ENCODE data around the gene NOD1. TPM values are rescaled to one million over a fixed set of nuclear protein-coding genes. Genes with fewer than 3 reads are reported as not detected.

Gene NOD1
- total and polyA plus RNA-seq, 2 donors (not counting 1 experiment from before 2014, with no cell fraction given) = 20.6 to 28.8 TPM

DNA sequence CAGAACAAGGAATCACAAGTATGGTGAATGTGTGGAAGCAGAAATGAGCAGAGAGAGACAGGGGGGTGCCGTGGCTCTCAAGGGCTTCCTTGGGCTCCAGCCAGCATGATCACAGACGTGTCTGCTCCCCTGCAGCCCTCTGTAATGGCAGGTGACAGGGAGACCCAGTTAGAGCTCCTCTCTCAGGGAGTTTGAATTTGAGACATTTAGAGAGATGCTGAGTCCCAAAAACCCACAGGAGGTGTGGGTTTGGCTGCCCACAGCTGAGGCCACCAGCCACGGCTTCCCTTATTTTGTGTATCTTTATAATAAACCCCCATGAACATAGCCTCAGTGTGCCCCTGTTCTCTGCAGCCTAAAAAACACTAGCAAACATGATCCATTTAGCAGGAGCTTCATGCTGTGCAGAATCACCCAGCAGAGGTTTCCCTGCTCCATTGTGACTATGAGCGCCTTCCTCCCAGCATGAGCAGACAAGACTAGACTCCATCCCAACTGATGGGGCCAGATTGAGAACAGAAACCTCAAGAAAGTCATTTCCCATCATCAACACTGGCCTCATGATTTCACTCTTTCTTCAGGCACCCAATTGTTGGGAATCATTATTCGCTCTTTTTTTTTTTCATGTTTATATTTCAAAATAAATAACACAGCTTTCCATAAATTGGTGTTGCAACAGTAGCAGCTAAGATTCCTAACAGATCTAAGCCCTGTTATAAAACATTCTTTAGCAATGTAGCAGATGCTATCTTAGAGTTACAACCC lies 13.4 kb downstream of the NOD1 start:
- no peaks in the 10 kb centered on the region for H3K9me3 ChIP-seq (ENCODE audit: control extremely low read depth in 1 of 3, control insufficient read depth in 2 of 3, insufficient read depth in 1 of 3, low read length in 2 of 3)
- H3K9me3 Mint-ChIP-seq (ENCODE audit: insufficient read depth) = no peaks in the 10 kb centered on the region
- no peak overlapping the region for H3K27ac ChIP-seq (ENCODE audit: low read length in 2 of 2)
- H3K4me1 Mint-ChIP-seq = peaks cover 83% of the 10 kb centered on the region
- H3K4me1 ChIP-seq (ENCODE audit: control insufficient read depth in 2 of 2, insufficient read depth in 2 of 2, low read length in 2 of 2) = peaks cover 53 to 59% of the 10 kb centered on the region in 2 donors
- no peaks in the 10 kb centered on the region for H3K27me3 Mint-ChIP-seq
- intact Hi-C loops (cut with micrococcal nuclease) = no loop called here
- peaks cover 0 to 1% of the 10 kb centered on the region in 2 experiments for H3K36me3 ChIP-seq (replicated peaks in 1 of 2; ENCODE audit: control extremely low read depth in 1 of 2, control insufficient read depth in 1 of 2, extremely low read depth in 1 of 2, insufficient read depth in 2 of 2, low read length in 1 of 2)
- TF ChIP-seq, protein P1, sequence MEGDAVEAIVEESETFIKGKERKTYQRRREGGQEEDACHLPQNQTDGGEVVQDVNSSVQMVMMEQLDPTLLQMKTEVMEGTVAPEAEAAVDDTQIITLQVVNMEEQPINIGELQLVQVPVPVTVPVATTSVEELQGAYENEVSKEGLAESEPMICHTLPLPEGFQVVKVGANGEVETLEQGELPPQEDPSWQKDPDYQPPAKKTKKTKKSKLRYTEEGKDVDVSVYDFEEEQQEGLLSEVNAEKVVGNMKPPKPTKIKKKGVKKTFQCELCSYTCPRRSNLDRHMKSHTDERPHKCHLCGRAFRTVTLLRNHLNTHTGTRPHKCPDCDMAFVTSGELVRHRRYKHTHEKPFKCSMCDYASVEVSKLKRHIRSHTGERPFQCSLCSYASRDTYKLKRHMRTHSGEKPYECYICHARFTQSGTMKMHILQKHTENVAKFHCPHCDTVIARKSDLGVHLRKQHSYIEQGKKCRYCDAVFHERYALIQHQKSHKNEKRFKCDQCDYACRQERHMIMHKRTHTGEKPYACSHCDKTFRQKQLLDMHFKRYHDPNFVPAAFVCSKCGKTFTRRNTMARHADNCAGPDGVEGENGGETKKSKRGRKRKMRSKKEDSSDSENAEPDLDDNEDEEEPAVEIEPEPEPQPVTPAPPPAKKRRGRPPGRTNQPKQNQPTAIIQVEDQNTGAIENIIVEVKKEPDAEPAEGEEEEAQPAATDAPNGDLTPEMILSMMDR (IDR thresholded peaks at IDR 0.05) = no peak
- TF ChIP-seq EZH2 (IDR thresholded peaks at IDR 0.05; ENCODE audit: borderline replicate concordance, insufficient read depth, low read depth, low read length, poor library complexity, severe bottlenecking) = no peak
- peak overlapping the region; percentile 35 for H3K4me3 Mint-ChIP-seq
- peak overlapping the region; percentile 35 for H3K27ac Mint-ChIP-seq
- WGBS (ENCODE audit: insufficient coverage) = 58% methylated on average over 3 of the region's 5 CpGs
- CTCF ChIA-PET = interaction anchor here (0.7 to 1.5 kb wide), 4 partner anchors 9 to 38 kb away, joined by 3 to 6 read pairs (median 4); partner anchors contain the start of gene NOD1
- no peak overlapping the region for H3K4me3 ChIP-seq (ENCODE audit: control extremely low read depth in 1 of 5, extremely low read depth in 1 of 5, insufficient read depth in 1 of 5, low read depth in 2 of 5, low read length in 4 of 5)
- DNase-seq = no peak
- POLR2A ChIA-PET = interaction anchor here (0.7 kb wide), 1 partner anchor 231 kb away, joined by 3 read pairs; no protein-coding TSS in a partner anchor
- no peak overlapping the region for H2AFZ ChIP-seq (ENCODE audit: insufficient read depth, low read depth, low read length, poor library complexity, severe bottlenecking)
- H4K20me1 ChIP-seq (ENCODE audit: control insufficient read depth, insufficient read depth, low read length, poor library complexity, severe bottlenecking) = no peaks in the 10 kb centered on the region
- ATAC-seq (ENCODE audit: low read depth) = no peak
- H3K4me2 ChIP-seq (replicated peaks; ENCODE audit: low read depth, low read length, poor library complexity, severe bottlenecking) = peak overlapping the region; percentile 56
- peaks cover 90% of the 10 kb centered on the region for H3K79me2 ChIP-seq (ENCODE audit: control insufficient read depth, insufficient read depth, low read length)
- H3K9ac ChIP-seq (ENCODE audit: low read length) = no peak overlapping the region
- H3K27me3 ChIP-seq (replicated peaks in 1 of 4; ENCODE audit: control extremely low read depth in 1 of 4, control insufficient read depth in 3 of 4, insufficient read depth in 4 of 4, low read length in 3 of 4) = no peaks in the 10 kb centered on the region

DNA sequence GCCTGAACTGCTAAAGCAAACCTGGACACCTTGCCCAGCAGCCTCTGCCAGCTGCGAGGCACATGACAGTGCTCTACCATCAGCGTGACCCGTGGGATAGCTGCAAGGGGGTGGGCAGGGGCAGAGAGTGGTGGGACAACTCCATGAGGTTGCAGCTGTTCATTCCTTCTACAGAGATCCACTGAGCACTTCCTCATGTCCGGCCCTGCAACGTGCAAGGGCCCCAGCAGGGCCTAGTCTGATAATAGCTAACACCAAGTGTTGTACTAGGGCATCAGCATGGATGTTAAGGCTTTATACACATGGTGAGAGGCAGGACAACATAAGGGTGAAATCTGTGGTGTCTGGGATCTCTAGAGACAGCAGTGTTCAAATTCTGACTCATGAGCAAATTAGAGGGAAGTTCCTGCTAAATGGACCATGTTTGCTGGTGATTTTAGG lies 14.3 kb downstream of the NOD1 start:
- no peak for TF ChIP-seq EZH2 (IDR thresholded peaks at IDR 0.05; ENCODE audit: borderline replicate concordance, insufficient read depth, low read depth, low read length, poor library complexity, severe bottlenecking)
- TF ChIP-seq, protein P1 (IDR thresholded peaks at IDR 0.05) = no peak
- intact Hi-C loops (cut with micrococcal nuclease) = loop anchor here (5.0 kb wide), 1 partner anchor 43 kb away; no protein-coding TSS in a partner anchor
- WGBS (ENCODE audit: insufficient coverage) = 28% methylated on average over 5 of the region's 5 CpGs
- peak overlapping the region; percentile 21 for H3K9ac ChIP-seq (ENCODE audit: low read length)
- no peaks in the 10 kb centered on the region for H3K27me3 Mint-ChIP-seq
- peaks cover 0 to 11% of the 10 kb centered on the region in 2 experiments for H3K36me3 ChIP-seq (replicated peaks in 1 of 2; ENCODE audit: control extremely low read depth in 1 of 2, control insufficient read depth in 1 of 2, extremely low read depth in 1 of 2, insufficient read depth in 2 of 2, low read length in 1 of 2)
- peaks cover 75% of the 10 kb centered on the region for H3K4me1 Mint-ChIP-seq
- ATAC-seq (ENCODE audit: low read depth) = peak; percentile 60
- H3K4me1 ChIP-seq (ENCODE audit: control insufficient read depth in 2 of 2, insufficient read depth in 2 of 2, low read length in 2 of 2) = peaks cover 53 to 59% of the 10 kb centered on the region in 2 donors
- ChIA-PET POLR2A (interaction anchor here (1.3 kb wide), 1 partner anchor 15 kb away, joined by 6 read pairs; the partner anchor contains the start of gene NOD1), CTCF (interaction anchor here (0.7 to 1.5 kb wide), 5 partner anchors 10 to 197 kb away, joined by 3 to 6 read pairs (median 4); no protein-coding TSS in a partner anchor)
- no peak overlapping the region for H3K27ac ChIP-seq (ENCODE audit: low read length in 2 of 2)
- no peak for DNase-seq
- H2AFZ ChIP-seq (ENCODE audit: insufficient read depth, low read depth, low read length, poor library complexity, severe bottlenecking) = no peak overlapping the region
- peak overlapping the region; percentile 50 for H3K4me3 Mint-ChIP-seq
- no peaks in the 10 kb centered on the region for H3K9me3 Mint-ChIP-seq (ENCODE audit: insufficient read depth)
- H4K20me1 ChIP-seq (ENCODE audit: control insufficient read depth, insufficient read depth, low read length, poor library complexity, severe bottlenecking) = no peaks in the 10 kb centered on the region
- H3K4me2 ChIP-seq (replicated peaks; ENCODE audit: low read depth, low read length, poor library complexity, severe bottlenecking) = peak overlapping the region; percentile 56
- no peaks in the 10 kb centered on the region for H3K9me3 ChIP-seq (ENCODE audit: control extremely low read depth in 1 of 3, control insufficient read depth in 2 of 3, insufficient read depth in 1 of 3, low read length in 2 of 3)
- H3K79me2 ChIP-seq (ENCODE audit: control insufficient read depth, insufficient read depth, low read length) = peaks cover 84% of the 10 kb centered on the region
- peak overlapping the region in 1 of 5 experiments; percentile 14 for H3K4me3 ChIP-seq (ENCODE audit: control extremely low read depth in 1 of 5, extremely low read depth in 1 of 5, insufficient read depth in 1 of 5, low read depth in 2 of 5, low read length in 4 of 5)
- peak overlapping the region; percentile 35 for H3K27ac Mint-ChIP-seq
- no peaks in the 10 kb centered on the region for H3K27me3 ChIP-seq (replicated peaks in 1 of 4; ENCODE audit: control extremely low read depth in 1 of 4, control insufficient read depth in 3 of 4, insufficient read depth in 4 of 4, low read length in 3 of 4)
